Mucosa of descending colon (tissue), 3 donors: ENCODE results near the gene NAB2. TPM values are rescaled to one million over a fixed set of nuclear protein-coding genes. Genes with fewer than 3 reads are reported as not detected.

ENCODE experiments used
- ATAC-seq: fragments of 200-7000 bp; cut with Tn5 transposase; one replicate; pipeline ENCODE4 v1.9.1; 2020; ENCODE audit warnings: mild to moderate bottlenecking, moderate library complexity
- DNase-seq, 3 donors: peaks; one replicate each; pipeline ENCODE4 v3.0.0-alpha.2; 2020
- H3K36me3 ChIP-seq: fragments of 200-600 bp; one replicate; pipeline ENCODE4 v1.8.0; 2021; ENCODE audit warnings: low read depth, mild to moderate bottlenecking
- H3K4me1 ChIP-seq: fragments of 200-600 bp; one replicate; pipeline ENCODE4 v1.8.0; 2021; ENCODE audit warnings: low read depth, mild to moderate bottlenecking
- H3K4me3 ChIP-seq: fragments of 200-600 bp; one replicate; pipeline ENCODE4 v1.8.0; 2021; ENCODE audit warnings: mild to moderate bottlenecking
- H3K9me3 ChIP-seq: fragments of 200-600 bp; one replicate; pipeline ENCODE4 v1.8.0; 2021; ENCODE audit warnings: mild to moderate bottlenecking
- CTCF ChIP-seq: fragments of 200-600 bp; IDR thresholded peaks from one replicate; pipeline ENCODE4 v1.8.0; 2022; ENCODE audit warnings: antibody characterized with exemption, mild to moderate bottlenecking
- intact Hi-C, 2 donors: fragments of 100-400 bp; cut with DNase I in 1 of 2; cut with micrococcal nuclease in 1 of 2; formaldehyde crosslinking; loops; one replicate each; pipeline versions ENCODE4 v1.11.0 to v1.11.1; 2022; cut with DNase I, micrococcal nuclease
- total RNA-seq, 3 donors: library from RNA; stranded (reverse); fragmentation: NEBNext Ultra II Directional in 2 of 3; extraction: Animal tissue kit (Norgen Biotek cat#: 25700) in 2 of 3; gene quantifications; one replicate each; pipeline versions ENCODE4 v1.2.1 to v1.2.4, GENCODE V29; 2021 to 2023
- donor health status: DM: no; HTN: no; CAD: no; lungs with moderate emphysema.
- donor health status: DM: no; HTN: no; CAD: no.
- donor health status: DM: no; HTN: yes; CAD: no.

Gene NAB2
- total RNA-seq, 3 donors from 2014 or later, result 2.6 to 29.3 (median 3.9) TPM

GRCh38 chr12:57087010-57087690, 1.8 kb upstream of the NAB2 start:
- H3K4me3 ChIP-seq, result peak overlapping the region; percentile 30
- no peaks in the 10 kb centered on the region for H3K9me3 ChIP-seq
- no peaks in the 10 kb centered on the region for H3K36me3 ChIP-seq
- intact Hi-C loops, result no loop called here
- H3K4me1 ChIP-seq, result peaks cover 32% of the 10 kb centered on the region
- TF ChIP-seq CTCF, result no peak
- DNase-seq, result peak; percentile 84 to 94 (median 88)
- peak; percentile 54 for ATAC-seq

- TF ChIP-seq CTCF, result no peak
- H3K4me1 ChIP-seq, result peaks cover 32% of the 10 kb centered on the region
- no peaks in the 10 kb centered on the region for H3K36me3 ChIP-seq
- peak; percentile 36 for ATAC-seq
- DNase-seq, result peak; percentile 76 to 91 (median 83)
- H3K4me3 ChIP-seq, result no peak overlapping the region
- intact Hi-C loops, result no loop called here
- no peaks in the 10 kb centered on the region for H3K9me3 ChIP-seq
Measured at GRCh38 chr12:57087691-57088353, 1.1 kb upstream of the NAB2 start.

- intact Hi-C loops, result no loop called here
- no peaks in the 10 kb centered on the region for H3K9me3 ChIP-seq
- TF ChIP-seq CTCF, result no peak
- DNase-seq, result peak; percentile 73 to 86 (median 74)
- no peak for ATAC-seq
- no peaks in the 10 kb centered on the region for H3K36me3 ChIP-seq
- peaks cover 43% of the 10 kb centered on the region for H3K4me1 ChIP-seq
- peak overlapping the region; percentile 40 for H3K4me3 ChIP-seq
Measured at GRCh38 chr12:57089271-57090245, 644 bp downstream of the NAB2 start.

GRCh38 chr12:57090490-57090889, 1.6 kb downstream of the NAB2 start:
- ATAC-seq (no peak), DNase-seq (no peak)
- Histone ChIP-seq H3K4me3 (no peak overlapping the region), H3K4me1 (peaks cover 43% of the 10 kb centered on the region), H3K9me3 (no peaks in the 10 kb centered on the region), H3K36me3 (no peaks in the 10 kb centered on the region)
- intact Hi-C loops, result no loop called here
- no peak for TF ChIP-seq CTCF

- ATAC-seq (no peak), DNase-seq (peak in 1 of 3 donors; percentile 27)
- H3K4me3 ChIP-seq, result no peak overlapping the region
- peaks cover 43% of the 10 kb centered on the region for H3K4me1 ChIP-seq
- intact Hi-C loops, result no loop called here
- no peak for TF ChIP-seq CTCF
- no peaks in the 10 kb centered on the region for H3K36me3 ChIP-seq
- no peaks in the 10 kb centered on the region for H3K9me3 ChIP-seq
Measured at GRCh38 chr12:57090924-57091637, 2.2 kb downstream of the NAB2 start.
